Astrocyte (in vitro differentiated cells and primary cell): Measurements from ENCODE around the gene DNASE1L3.

Experiments
- CTCF ChIP-seq: IDR thresholded peaks from 2 replicates; pipeline ENCODE4 v1.5.1; 2011; ENCODE audit warnings: low read depth, mild to moderate bottlenecking, inconsistent platforms, low read length, moderate library complexity; ENCODE audit not compliant: insufficient read depth
- EZH2 ChIP-seq: IDR thresholded peaks from 2 replicates; pipeline ENCODE4 v1.6.1; 2012; ENCODE audit warnings: mild to moderate bottlenecking, low read length, inconsistent platforms; ENCODE audit not compliant: insufficient read depth

- TF ChIP-seq EZH2 (no peak), CTCF (no peak)
These were observed 26.6 kb upstream of the DNASE1L3 start, which contains the start of gene ABHD6 for GRCh38 chr3:58237238-58237940.
